Occipital lobe (tissue), 2 donors: ENCODE measurements around the gene ABCC1. TPM values are rescaled to one million over a fixed set of nuclear protein-coding genes. Genes with fewer than 3 reads are reported as not detected.
"Not testable (repeated sequence)": the region's sequence is repeated elsewhere in the genome, so short reads cannot be mapped to it uniquely, and the experiment has no call there.

Experiments used
- DNase-seq: peaks from one replicate; lab custom pipeline; 2025; lab: John Stamatoyannopoulos, UW
- total RNA-seq: library from RNA; depleted of rRNA; stranded (reverse); fragments of >200 nt; gene quantifications from one replicate; pipeline ENCODE4 v1.2.3, GENCODE V29; 2014

The ABCC1 gene
- total RNA-seq, 1 donor from 2014 or later: 10.5 TPM

DNA sequence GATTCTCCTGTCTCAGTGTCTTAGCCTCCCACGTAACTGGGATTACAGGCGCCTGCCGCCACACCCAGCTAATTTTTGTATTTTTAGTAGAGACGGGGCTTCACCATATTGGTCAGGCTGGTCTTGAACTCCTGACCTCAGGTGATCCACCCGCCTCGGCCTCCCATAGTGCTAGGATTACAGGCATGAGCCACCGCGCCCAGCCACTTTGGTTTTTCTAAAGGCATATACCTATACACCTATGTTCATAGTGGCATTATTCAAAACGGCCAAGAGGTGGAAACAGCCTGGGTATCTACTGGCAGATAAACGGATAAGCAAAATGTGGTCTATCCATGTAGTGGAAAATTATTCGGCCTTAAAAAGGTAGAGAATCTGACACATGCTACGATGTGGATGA is 203.6 kb downstream of the ABCC1 start:
- not testable (repeated sequence) for DNase-seq

DNA sequence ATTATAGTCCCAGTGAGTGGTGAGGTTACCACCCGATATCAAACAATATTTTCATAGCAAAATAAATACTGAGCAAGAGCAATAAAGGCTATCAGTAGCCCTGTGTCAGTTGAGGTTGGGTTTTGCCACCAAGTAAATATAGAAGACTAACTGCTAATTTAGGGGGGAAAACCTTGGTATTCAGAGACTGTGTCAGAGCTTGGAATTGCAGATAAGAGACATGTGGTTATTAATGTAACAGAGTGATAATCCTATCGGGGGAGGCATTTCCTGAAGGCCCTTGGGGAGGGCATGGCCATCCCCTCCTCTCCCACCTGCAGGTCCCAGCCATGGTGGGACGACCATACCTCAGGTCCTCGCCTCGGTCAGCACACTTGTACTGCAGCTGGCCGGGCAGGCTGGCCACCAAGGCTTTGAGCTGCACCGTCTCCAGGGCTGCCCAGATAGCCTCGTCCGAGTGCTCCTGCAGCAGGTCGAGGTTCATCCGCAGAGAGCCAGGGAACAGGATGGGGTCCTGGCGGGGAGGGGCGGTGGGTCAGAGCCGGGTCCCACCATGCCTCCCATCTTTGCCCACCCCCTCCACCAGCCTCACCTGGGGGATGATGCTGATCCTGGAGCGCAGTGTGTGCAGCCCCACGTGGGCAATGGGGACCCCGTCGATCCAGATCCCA is 205.0 kb downstream of the ABCC1 start:
- DNase-seq: no peak

DNA sequence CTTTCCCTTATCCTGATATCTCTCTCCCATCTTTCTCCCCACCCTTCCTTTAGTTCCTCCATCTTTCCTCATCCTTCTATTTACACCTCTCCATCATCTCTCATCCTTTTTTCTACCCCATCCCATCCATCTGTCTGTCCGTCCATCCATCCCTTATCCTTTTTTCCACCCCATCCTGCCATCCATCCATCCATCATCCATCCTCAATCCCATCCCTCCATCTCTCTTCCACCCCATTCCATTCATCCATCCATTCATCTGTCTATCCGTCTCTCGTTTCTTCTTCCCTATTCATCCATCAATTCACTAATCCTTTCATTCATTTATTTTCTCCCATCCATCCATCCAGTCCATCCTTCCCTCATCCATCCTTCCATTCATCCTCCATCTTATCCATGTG is 205.8 kb downstream of the ABCC1 start:
- DNase-seq: no peak

DNA sequence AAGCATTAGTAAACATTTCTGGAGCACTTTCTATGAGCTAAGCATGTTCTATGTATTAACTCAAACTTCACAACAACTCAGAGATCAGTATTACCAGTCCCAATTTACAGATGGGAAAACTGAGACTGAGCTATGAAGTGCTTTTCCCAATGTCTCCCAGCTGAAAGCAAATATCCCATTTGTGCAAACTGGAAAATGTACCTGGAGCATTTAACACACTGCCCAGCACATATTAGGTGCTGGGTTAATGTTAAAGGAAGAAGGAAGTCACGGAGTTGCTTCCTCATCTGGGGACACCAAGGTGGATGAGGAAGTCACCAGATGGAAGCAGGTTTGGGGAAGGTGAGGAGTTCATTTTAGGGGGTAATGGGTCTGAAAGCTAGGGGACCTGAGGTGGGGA is 207.8 kb downstream of the ABCC1 start:
- no peak for DNase-seq

DNA sequence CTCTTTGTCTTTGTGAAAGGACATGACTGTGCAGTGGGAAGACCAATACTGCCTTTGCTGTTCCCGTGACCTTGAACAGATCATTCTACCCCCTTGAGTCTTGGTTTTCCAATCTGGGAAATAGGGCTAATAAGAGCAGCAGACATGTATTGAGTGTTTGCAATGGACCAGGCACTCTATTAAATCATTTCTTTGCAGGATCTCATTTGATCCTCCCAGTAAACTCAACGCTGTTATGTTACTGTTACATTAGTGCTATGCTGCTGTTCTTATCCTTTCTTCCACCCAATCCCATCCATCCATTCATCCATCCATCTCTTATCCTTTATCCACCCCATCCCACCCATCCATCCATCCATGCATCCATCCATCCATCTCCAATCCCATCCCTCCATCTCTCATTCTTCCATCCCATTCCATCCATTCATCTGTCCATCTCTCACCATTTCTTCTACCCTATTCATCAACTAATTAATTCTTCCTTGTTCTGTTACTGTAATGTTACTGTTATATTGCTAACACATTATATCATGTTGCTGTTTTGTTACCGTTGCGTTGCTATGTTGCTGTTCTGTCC is 208.8 kb downstream of the ABCC1 start:
- DNase-seq: no peak

DNA sequence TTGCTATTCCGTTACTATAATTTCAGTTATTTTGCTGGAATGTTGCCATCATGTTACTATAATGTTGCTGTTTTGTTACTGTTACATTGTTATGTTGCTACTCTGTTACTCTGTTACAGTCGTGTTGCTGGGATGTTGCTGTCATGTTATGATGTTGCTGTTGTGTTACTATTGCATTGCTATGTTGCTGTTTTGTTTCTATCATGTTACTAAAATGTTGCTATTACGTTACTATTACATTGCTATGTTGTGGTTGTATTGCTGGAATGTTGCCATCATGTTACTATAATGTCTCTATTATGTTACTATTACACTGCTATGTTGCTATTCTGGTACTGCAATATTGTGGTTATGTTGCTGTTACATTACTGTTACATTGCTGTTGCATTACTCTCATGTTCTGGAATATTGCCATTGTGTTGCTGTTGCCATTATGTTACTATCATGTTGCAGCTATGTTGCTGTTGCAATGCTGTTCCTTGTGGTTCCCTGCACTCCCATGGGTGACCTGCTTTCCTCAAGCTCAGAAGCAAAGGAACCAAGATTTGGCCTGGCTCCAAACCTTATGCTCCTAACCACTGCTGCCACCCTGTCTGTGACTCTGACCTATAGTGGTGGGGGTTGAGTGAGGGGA is 209.4 kb downstream of the ABCC1 start:
- DNase-seq: no peak

DNA sequence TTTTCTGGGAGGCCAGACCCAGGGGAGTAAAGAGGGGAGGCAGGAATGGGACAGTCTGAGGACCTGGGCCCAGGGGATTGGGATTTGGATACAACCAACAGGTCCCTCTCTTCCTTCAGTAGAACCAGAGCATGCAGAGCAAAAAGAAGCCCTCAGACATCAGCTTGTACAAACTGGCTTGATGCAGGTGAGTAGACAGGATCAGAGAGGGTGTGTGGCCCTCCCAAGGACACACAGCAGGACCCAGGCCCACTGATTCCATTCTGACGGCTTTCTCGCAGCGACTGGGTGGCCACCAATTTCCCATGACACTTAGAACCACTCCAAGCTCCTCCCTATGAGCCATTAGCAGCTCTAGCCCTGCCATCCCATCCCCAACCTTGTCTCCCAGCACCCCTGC is 210.2 kb downstream of the ABCC1 start:
- DNase-seq: no peak

DNA sequence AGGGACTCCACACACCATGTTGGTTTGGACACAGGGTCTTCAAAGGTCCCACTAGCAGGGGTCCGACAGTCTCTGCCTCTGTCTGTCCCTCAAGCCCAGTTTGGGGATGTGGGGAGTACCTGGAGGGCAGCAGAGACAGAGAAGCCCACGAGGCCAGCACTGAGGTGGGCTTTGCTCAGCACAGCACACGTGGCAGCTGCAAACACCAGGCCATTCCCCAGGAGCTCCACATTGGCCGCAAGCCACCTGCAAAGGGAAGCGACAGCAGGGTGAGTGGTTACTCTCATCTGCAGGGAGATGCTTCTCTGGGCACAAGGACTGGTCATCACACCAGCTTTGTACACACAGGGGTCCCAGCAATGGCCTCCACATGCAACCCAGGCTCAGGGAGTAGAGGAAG is 211.9 kb downstream of the ABCC1 start:
- DNase-seq: no peak

DNA sequence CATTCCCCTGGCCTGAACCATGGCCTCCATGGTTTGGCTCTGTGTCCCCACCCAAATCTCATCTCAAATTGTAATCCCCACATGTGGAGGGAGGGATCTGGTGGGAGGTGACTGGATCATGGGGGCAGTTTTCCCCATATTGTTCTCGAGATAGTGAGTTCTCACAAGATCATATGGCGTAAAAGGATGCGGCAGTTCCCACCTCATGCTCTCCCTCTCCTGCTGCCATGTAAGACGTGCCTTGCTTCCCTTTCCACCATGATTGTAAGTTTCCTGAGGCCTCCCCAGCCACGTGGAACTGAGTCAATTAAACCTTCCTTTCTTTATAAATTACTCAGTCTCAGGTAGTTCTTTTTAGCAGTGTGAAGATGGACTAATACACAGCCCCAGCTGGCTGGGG is 212.4 kb downstream of the ABCC1 start:
- not testable (repeated sequence) for DNase-seq

DNA sequence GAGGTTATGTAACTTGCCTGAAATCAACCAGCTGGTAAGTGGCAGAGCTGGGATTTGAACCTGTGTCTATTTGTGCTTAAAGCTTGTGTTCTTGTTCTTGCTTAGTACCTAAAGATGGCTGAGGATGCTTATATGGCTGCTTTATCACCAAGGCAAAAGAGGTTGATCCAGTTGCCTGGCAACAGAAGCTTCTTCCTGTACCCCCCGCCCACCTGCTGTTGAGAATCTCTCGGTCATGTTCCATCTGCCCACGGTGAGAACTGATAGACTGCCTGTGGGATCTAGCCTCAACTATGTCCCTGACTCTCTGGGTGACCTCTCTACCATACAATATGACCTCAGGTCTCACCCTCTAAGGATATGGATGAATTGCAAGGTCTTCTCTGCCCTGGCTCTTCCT is 213.2 kb downstream of the ABCC1 start:
- no peak for DNase-seq

DNA sequence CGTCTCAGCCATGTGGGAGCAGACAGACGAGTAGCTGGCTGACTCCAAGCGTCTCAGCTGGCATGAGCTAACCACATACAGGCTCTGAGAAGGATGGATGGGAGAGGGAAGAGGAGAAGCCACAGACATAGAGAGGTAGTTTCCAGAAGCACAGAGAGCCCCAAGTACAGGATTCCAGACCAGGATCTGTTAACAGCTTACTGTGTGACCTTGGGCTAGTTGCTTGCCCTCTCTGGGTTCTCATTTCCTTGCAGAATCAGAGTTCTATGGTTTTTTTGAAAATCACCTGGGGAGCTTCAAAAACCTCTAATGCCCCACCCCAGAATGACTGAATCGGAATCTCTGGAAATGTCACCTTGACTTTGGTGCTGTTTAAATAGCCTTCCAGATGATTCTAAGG is 213.7 kb downstream of the ABCC1 start:
- no peak for DNase-seq

DNA sequence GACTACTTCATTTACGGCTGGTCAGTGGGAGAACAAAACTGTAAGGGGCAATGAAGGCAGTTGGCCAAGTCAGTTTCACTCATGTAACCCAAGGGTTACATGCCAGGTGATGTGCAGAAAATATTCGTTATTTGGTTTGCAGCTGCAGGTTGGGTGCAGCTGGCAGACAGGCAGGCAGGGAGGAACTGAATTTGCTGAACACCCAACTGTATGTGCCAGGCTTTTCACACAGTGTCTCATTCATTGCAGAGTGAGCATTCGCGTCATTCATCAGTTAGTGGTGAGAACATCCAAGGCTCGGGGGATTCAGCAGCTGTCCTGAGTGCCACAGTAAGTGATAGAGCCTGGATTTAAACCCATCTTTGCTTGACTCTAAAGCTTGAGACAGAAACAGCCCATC is 214.2 kb downstream of the ABCC1 start:
- no peak for DNase-seq

DNA sequence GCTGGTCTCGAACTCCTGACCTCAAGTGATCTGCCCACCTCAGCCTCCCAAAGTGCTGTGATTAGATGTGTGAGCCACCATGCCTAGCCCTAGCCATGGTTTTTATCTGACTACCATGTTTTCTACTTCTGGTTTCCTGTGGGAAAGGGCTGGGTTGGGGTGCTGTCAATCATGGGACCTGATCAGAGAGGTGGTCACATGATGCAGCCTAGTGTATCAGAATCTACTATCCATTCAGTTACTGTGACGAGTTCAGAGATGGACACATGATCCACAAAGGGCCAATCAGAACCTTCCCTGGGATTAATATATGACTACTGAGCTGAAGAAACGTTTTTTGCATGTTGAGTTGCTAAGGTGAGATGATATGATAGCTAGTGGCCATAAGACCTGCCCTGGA is 214.8 kb downstream of the ABCC1 start:
- DNase-seq: no peak

DNA sequence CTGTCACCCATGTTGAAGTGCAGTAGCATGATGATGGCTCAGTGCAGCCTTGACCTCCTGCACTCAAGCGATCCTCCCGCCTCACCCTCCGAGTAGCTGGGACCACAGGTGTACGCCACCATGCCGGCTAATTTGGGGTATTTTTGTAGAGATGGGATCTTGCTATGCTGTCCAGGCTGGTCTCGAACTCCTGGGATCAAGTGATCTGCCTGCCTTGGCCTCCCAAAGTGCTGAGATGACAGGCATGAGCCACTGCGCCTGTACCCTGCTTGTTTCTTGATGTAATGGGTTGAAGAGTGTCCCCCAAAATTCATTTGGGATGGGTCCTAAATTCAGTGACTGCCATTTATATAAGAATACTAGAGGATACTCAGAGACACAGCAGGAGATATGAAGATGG is 216.7 kb downstream of the ABCC1 start:
- no peak for DNase-seq

DNA sequence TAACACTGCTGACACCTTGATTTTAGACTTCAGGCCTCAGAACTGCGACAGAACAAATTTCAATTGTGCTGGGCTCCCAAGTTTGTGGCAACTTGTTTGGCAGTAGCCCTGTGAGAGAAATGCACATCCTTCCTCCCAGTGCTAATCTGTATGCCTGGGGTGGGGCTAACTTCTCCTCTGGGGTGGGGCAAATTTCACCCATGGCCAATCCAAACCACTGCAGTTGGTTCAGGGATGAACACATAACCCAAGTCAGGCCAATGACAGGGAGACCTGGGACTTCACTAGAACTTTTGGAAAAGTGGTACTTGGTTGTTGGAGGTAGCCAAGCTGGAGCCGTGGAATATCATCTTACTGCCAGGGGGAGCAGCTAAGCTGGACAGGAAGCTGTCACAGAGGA is 217.5 kb downstream of the ABCC1 start:
- no peak for DNase-seq

DNA sequence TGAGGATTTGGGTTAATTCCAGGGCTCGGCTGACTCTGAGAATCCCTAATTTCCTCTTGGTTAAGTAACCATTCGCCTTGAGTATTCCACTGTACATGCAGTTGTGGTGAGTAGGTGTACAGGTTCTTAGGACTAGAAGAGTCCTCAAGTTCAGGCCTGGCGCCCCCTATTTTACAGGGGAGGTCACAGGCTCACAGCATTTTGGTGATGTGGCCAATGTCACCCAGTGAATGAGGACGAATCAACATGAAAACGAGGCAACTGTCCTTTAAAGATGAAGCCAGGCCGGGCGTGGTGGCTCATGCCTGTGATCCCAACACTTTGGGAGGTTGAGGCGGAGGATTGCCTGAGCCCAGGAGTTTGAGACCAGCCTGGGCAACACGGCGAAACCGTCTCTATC is 218.5 kb downstream of the ABCC1 start:
- no peak for DNase-seq

DNA sequence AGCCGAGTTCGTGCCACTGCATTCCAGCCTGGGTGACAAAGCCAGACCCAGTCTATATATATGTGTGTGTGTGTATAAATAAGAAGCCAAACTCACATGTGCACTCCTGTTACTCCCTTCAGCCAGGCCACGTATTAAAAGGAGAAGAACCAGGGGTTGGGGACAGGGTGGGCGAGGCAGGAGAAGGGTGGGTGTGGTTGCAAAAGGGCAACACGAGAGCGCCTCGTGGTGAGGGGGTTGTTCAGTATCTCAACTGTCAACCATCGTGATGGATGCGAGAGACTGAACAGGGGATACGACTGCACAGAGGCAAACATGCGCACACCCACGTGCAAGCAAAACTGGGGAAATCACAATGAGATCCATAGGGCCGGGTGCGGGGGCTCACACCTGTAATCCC is 219.0 kb downstream of the ABCC1 start:
- no peak for DNase-seq

DNA sequence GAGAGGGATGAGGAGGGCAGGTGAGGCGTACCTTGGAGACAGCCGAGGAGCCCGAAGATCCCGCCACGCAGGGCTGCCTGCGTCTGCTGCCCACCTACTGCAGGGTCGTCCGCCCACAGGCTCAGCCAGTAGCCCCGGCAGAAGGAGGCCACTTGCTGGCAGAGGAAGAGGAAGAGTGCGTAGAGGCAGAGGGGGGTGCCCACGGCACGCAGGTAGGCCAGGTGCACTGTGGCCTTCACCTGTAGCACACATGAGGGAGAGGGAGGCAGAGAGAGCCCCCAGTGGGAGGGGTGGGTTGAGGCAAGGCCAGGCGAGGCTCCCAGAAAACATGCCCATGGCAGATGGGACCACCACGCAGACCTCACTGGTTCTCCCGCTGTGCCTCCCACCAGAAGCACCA is 220.2 kb downstream of the ABCC1 start:
- no peak for DNase-seq

DNA sequence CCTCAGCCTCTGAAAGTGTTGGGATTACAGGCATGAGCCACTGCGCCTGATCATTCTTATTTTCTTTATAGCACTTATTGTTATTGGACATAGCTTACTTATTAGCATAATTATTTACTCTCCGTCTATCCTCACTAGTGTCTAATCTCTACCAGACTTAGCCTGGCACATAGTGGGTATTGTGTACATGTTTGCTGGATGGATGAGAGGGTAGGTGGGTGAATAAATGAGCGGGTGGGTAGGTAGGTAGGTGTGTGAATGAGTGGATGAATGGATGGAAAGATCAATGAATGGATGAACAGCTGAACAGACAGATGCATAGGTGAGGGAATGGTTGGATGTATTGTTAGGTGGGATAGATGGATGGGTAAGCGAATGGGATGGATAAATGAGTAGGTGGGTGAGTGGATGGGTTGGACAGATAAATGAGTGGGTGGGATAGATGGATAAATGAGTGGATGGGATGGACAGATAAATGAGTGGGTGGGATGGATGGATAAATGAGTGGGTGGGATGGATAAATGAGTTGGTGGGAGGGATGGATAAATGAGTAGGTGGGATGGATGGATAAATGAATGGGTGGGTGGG is 222.0 kb downstream of the ABCC1 start:
- DNase-seq: no peak

DNA sequence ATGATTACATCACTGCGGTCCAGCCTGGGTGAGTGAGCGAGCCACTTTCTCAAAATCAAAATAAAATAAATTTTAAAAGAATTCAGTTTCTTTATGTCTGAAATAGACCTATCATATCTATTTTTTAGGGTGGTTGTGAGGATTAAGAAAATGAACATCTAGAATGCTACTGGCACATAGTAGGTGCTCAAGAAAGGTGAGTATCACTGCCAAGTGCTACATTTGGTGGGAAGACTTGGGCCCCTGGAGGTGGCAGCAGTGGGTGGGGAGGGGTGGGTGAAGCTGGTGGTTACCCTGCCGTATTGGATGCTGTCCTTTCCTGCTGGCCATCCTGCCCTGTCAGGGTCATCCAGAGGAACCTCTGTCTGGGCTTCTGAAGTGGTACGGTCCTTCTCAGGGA is 223.6 kb downstream of the ABCC1 start:
- DNase-seq: no peak

DNA sequence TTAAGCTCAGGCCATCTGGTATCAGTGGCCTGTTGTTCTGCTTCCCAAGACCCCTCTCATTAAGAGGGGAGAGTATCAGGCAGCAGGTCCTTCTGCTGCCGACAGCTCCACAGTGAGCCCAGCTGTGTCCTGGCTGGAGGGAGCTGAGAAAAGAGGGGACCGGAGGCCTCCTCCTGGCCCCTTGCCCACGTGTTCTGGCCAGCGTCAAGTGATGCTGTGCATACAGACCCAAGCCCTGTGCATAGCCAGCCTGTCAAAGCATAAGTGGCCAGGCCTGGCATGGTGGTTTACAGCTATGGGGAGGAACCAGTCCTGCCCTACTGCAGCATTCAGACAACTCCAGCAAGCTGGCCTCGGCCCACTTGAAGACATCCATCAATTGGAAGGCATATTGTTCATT is 225.9 kb downstream of the ABCC1 start:
- DNase-seq: no peak

DNA sequence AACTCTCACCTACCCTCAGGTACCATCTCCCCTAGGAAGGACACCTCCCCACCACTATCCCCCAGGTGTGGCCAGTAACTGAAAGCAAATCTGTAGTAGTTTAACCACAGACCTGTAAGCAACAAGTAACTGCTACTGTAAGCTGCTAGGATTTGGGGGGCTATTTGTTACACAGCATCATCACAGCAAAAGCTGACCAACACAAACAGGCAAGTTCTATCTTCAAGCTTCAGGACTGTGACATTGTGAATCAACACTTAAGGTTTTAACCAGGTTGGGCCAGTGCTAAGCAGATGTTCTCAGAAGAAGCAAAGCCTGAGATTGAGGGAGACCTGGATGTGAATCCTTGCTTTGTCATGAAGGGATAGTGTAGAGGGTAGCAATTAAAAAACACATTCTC is 226.9 kb downstream of the ABCC1 start:
- no peak for DNase-seq
